ENCODE data around the gene TMEM256.

TMEM256 gene

DNA sequence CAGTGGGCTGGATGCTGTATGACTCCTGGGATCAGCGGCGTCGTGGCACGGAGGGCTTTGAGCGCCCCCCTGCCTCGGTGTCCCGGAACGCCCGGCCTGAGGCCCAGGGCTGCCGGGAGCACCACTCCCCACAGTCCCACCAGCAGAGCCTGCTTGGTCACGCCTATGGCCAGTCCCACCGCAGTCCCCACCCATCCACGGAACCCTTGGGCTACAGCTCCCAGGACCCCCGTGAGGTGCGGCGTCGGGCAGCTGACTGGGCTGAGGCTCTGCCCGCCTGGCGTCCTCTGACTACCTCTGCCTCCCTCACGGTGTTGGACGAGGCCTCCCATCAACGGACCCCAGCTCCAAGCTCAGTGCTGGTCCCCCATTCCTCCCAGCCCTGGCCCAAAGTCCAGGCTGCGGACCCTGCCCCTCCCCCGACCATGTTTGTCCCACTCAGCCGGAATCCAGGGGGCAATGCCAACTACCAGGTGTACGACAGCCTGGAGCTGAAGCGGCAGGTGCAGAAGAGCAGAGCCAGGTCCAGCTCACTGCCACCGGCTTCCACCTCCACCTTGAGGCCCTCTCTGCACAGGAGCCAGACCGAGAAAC, 23.1 kb upstream of the TMEM256 start:
- H3K4me2 ChIP-seq = no peak overlapping the region
- no peaks in the 10 kb centered on the region for H3K36me3 ChIP-seq (ENCODE audit: insufficient read depth)
- no peak overlapping the region for H2AFZ ChIP-seq (ENCODE audit: low read depth)
- H3K4me1 ChIP-seq (ENCODE audit: low read depth, poor library complexity, severe bottlenecking) = no peaks in the 10 kb centered on the region
- TF ChIP-seq, protein P1, sequence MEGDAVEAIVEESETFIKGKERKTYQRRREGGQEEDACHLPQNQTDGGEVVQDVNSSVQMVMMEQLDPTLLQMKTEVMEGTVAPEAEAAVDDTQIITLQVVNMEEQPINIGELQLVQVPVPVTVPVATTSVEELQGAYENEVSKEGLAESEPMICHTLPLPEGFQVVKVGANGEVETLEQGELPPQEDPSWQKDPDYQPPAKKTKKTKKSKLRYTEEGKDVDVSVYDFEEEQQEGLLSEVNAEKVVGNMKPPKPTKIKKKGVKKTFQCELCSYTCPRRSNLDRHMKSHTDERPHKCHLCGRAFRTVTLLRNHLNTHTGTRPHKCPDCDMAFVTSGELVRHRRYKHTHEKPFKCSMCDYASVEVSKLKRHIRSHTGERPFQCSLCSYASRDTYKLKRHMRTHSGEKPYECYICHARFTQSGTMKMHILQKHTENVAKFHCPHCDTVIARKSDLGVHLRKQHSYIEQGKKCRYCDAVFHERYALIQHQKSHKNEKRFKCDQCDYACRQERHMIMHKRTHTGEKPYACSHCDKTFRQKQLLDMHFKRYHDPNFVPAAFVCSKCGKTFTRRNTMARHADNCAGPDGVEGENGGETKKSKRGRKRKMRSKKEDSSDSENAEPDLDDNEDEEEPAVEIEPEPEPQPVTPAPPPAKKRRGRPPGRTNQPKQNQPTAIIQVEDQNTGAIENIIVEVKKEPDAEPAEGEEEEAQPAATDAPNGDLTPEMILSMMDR (conservative IDR thresholded peaks at IDR 0.05; ENCODE audit: low read depth, low read length) = no peak
- no peaks in the 10 kb centered on the region for H3K79me2 ChIP-seq (ENCODE audit: insufficient read depth, low read depth)
- no peak overlapping the region for H3K9ac ChIP-seq
- H3K27ac ChIP-seq = no peak overlapping the region
- no peaks in the 10 kb centered on the region for H3K27me3 ChIP-seq (ENCODE audit: insufficient read depth, low read depth)
- H4K20me1 ChIP-seq (ENCODE audit: insufficient read depth) = no peaks in the 10 kb centered on the region
- H3K4me3 ChIP-seq (IDR thresholded peaks at IDR 0.05; ENCODE audit: insufficient read depth, low read depth, low read length) = no peak overlapping the region

DNA sequence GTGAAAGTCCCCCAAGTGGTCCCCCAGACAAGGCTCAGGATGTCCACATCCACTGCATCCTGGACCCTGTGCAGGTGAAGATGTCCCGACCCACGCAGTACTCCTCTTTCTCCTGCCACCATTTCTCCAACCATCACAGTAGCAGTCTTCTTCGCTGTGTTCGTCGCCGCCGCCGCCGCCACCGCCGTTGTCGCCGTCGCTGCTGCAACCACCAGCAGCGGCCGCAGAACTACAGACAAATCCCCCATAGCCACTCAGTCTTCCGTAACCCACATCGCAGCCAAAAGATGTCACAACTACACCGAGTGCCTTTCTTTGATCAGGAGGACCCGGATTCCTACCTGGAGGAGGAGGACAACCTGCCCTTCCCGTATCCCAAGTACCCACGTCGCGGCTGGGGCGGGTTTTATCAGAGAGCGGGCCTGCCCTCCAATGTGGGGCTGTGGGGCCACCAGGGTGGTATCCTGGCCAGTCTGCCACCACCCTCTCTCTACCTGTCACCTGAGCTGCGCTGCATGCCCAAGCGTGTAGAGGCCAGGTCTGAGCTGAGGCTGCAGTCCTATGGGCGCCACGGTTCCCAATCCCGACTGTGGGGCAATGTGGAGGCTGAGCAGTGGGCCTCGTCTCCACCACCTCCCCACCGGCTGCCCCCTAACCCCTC, 22.4 kb upstream of the TMEM256 start:
- TF ChIP-seq, protein P1 (conservative IDR thresholded peaks at IDR 0.05; ENCODE audit: low read depth, low read length) = no peak
- no peaks in the 10 kb centered on the region for H3K27me3 ChIP-seq (ENCODE audit: insufficient read depth, low read depth)
- no peaks in the 10 kb centered on the region for H4K20me1 ChIP-seq (ENCODE audit: insufficient read depth)
- no peaks in the 10 kb centered on the region for H3K4me1 ChIP-seq (ENCODE audit: low read depth, poor library complexity, severe bottlenecking)
- H3K27ac ChIP-seq = no peak overlapping the region
- H3K36me3 ChIP-seq (ENCODE audit: insufficient read depth) = no peaks in the 10 kb centered on the region
- no peak overlapping the region for H3K4me3 ChIP-seq (IDR thresholded peaks at IDR 0.05; ENCODE audit: insufficient read depth, low read depth, low read length)
- no peak overlapping the region for H3K4me2 ChIP-seq
- no peaks in the 10 kb centered on the region for H3K79me2 ChIP-seq (ENCODE audit: insufficient read depth, low read depth)
- no peak overlapping the region for H3K9ac ChIP-seq
- H2AFZ ChIP-seq (ENCODE audit: low read depth) = no peak overlapping the region

DNA sequence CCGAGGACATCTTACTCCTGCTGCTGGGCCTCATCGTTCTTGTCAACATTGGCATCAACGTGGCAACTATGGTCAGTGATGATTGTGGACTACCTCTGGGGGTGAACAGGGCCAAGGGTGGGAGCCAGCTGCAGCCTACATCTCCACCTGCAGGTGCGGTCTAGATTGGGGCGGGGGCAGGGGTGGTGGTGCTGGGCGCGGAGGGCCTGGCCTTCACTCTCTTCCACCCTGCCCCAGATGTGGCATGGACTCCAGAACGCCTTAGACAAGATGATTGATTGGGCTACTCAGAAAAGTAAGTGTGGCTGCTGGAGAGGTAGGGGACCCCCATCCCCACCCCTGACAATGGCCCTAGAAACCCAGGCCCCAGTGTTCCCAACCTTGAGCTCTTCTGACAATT, 21.9 kb upstream of the TMEM256 start:
- Histone ChIP-seq H3K9ac (no peak overlapping the region), H3K27me3 (ENCODE audit: insufficient read depth, low read depth) (no peaks in the 10 kb centered on the region), H2AFZ (ENCODE audit: low read depth) (no peak overlapping the region), H3K79me2 (ENCODE audit: insufficient read depth, low read depth) (no peaks in the 10 kb centered on the region), H3K27ac (no peak overlapping the region), H3K4me3 (IDR thresholded peaks at IDR 0.05; ENCODE audit: insufficient read depth, low read depth, low read length) (no peak overlapping the region), H3K36me3 (ENCODE audit: insufficient read depth) (no peaks in the 10 kb centered on the region), H3K4me2 (no peak overlapping the region), H4K20me1 (ENCODE audit: insufficient read depth) (no peaks in the 10 kb centered on the region), H3K4me1 (ENCODE audit: low read depth, poor library complexity, severe bottlenecking) (no peaks in the 10 kb centered on the region)
- TF ChIP-seq, protein P1 (conservative IDR thresholded peaks at IDR 0.05; ENCODE audit: low read depth, low read length) = no peak

GRCh38 chr17:7425316-7425715, 21.4 kb upstream of the TMEM256 start, which contains the start of gene SPEM2:
Gene SPEM2 (plus strand): TSS chr17:7425616. CDS start chr17:7425689, 73 bp downstream.
- H3K4me3 ChIP-seq (IDR thresholded peaks at IDR 0.05; ENCODE audit: insufficient read depth, low read depth, low read length) = no peak within 1 kb of the TSS
- H3K36me3 ChIP-seq (ENCODE audit: insufficient read depth) = no peaks in the 10 kb centered on the region
- no peak within 1 kb of the TSS for H3K9ac ChIP-seq
- H4K20me1 ChIP-seq (ENCODE audit: insufficient read depth) = no peaks in the 10 kb centered on the region
- H3K4me2 ChIP-seq = no peak within 1 kb of the TSS
- no peaks in the 10 kb centered on the region for H3K79me2 ChIP-seq (ENCODE audit: insufficient read depth, low read depth)
- H2AFZ ChIP-seq (ENCODE audit: low read depth) = no peak within 1 kb of the TSS
- TF ChIP-seq, protein P1 (conservative IDR thresholded peaks at IDR 0.05; ENCODE audit: low read depth, low read length) = no peak
- H3K27ac ChIP-seq = no peak within 1 kb of the TSS
- H3K4me1 ChIP-seq (ENCODE audit: low read depth, poor library complexity, severe bottlenecking) = no peaks in the 10 kb centered on the region
- no peaks in the 10 kb centered on the region for H3K27me3 ChIP-seq (ENCODE audit: insufficient read depth, low read depth)

Data from KMS-11 (cell line).